Karpas-422 (cell line): ENCODE results near the gene CSNK1G1. TPM values are rescaled to one million over a fixed set of nuclear protein-coding genes. Genes with fewer than 3 reads are reported as not detected.

Source experiments
- DNase-seq: peaks from one replicate; pipeline ENCODE4 v3.0.0-alpha.2; 2015
- H2AFZ ChIP-seq: fragments of 200-600 bp; sonication (generic); 2 replicates; pipeline ENCODE4 v1.6.1; 2014; ENCODE audit warnings: antibody characterized with exemption, low read length, mixed read lengths
- H3K27ac ChIP-seq: fragments of 200-600 bp; sonication (generic); 2 replicates; pipeline ENCODE4 v1.5.1; 2014; ENCODE audit warnings: mild to moderate bottlenecking, low read length, moderate library complexity
- H3K27me3 ChIP-seq: fragments of 200-600 bp; sonication (generic); 2 replicates; pipeline ENCODE4 v1.6.1; 2014; ENCODE audit warnings: low read length, mixed read lengths
- H3K36me3 ChIP-seq: fragments of 200-600 bp; sonication (generic); 2 replicates; pipeline ENCODE4 v1.6.1; 2014; ENCODE audit warnings: low read length, mixed read lengths; ENCODE audit not compliant: insufficient read depth
- H3K4me1 ChIP-seq: fragments of 200-600 bp; sonication (generic); 2 replicates; pipeline ENCODE4 v1.6.1; 2014; ENCODE audit warnings: mild to moderate bottlenecking, low read length, mixed read lengths
- H3K4me2 ChIP-seq: fragments of 200-600 bp; sonication (generic); 2 replicates; pipeline ENCODE4 v1.6.1; 2014; ENCODE audit warnings: low read length, low read depth, mild to moderate bottlenecking; ENCODE audit not compliant: poor library complexity, severe bottlenecking
- H3K4me3 ChIP-seq: fragments of 200-600 bp; sonication (generic); 2 replicates; pipeline ENCODE4 v1.5.1; 2014; ENCODE audit warnings: mild to moderate bottlenecking, antibody characterized with exemption, low read length, mixed read lengths
- H3K79me2 ChIP-seq: fragments of 200-600 bp; sonication (generic); 2 replicates; pipeline ENCODE4 v1.6.1; 2014; ENCODE audit warnings: mild to moderate bottlenecking, low read length, mixed read lengths
- H3K9ac ChIP-seq: fragments of 200-600 bp; sonication (generic); 2 replicates; pipeline ENCODE4 v1.6.0; 2014; ENCODE audit warnings: low read length
- H3K9me2 ChIP-seq: fragments of 200-600 bp; sonication (generic), shearing (Covaris generic); replicated peaks from 2 replicates; pipeline ENCODE4 v1.6.0; 2014; ENCODE audit warnings: mild to moderate bottlenecking, low read length, moderate library complexity; ENCODE audit not compliant: insufficient read depth
- H3K9me3 ChIP-seq: fragments of 300-700, 200-600 bp; sonication (generic); 2 replicates; pipeline ENCODE4 v1.6.1; 2014; ENCODE audit warnings: low read length, mixed read lengths
- H4K20me1 ChIP-seq: fragments of 200-600 bp; sonication (generic); 2 replicates; pipeline ENCODE4 v1.6.1; 2014; ENCODE audit warnings: mild to moderate bottlenecking, antibody characterized with exemption, low read length, low read depth; ENCODE audit not compliant: insufficient read depth
- total RNA-seq: library from RNA; depleted of rRNA; stranded (reverse); fragments of >200 nt; shearing (Covaris generic); gene quantifications from 2 replicates; pipeline ENCODE4 v1.2.3, GENCODE V29; 2014; ENCODE audit warnings: low replicate concordance

CSNK1G1 gene
- total RNA-seq, 1 experiment from 2014 or later, result 37.1 TPM

DNA sequence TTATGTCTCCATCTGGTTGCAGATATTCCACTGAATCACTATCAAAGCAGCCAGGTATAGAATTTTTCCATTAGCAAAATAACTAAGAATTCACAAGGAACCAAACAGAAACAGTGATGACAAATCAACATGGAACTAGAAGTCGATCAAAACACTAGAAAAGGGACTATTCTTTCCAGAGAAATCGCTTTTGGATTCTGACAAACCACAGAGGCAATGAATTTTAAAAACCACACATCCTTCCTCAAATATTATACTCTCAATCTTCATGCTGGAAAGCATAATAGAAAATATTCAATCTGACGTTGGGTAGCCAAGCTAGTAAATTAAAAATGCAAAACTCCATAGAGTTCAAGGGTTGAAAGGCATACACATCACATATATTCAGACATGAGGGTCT, 99.9 kb downstream of the CSNK1G1 start:
- Histone ChIP-seq H3K9me3 (no peaks in the 10 kb centered on the region), H3K4me2 (no peak overlapping the region), H2AFZ (no peak overlapping the region), H3K4me3 (no peak overlapping the region), H3K36me3 (no peaks in the 10 kb centered on the region), H4K20me1 (no peaks in the 10 kb centered on the region), H3K27ac (no peak overlapping the region), H3K79me2 (peaks cover 71% of the 10 kb centered on the region), H3K27me3 (no peaks in the 10 kb centered on the region), H3K9ac (no peak overlapping the region), H3K4me1 (no peaks in the 10 kb centered on the region), H3K9me2 (no peaks in the 10 kb centered on the region)
- no peak for DNase-seq

GRCh38 chr15:64251658-64252057, 104.3 kb downstream of the CSNK1G1 start:
- no peak for DNase-seq
- no peaks in the 10 kb centered on the region for H3K9me2 ChIP-seq
- no peak overlapping the region for H2AFZ ChIP-seq
- no peak overlapping the region for H3K9ac ChIP-seq
- H3K27me3 ChIP-seq, result no peaks in the 10 kb centered on the region
- H3K27ac ChIP-seq, result no peak overlapping the region
- H3K4me1 ChIP-seq, result no peaks in the 10 kb centered on the region
- no peak overlapping the region for H3K4me3 ChIP-seq
- H3K9me3 ChIP-seq, result no peaks in the 10 kb centered on the region
- no peaks in the 10 kb centered on the region for H4K20me1 ChIP-seq
- H3K36me3 ChIP-seq, result no peaks in the 10 kb centered on the region
- no peak overlapping the region for H3K4me2 ChIP-seq
- peaks cover 58% of the 10 kb centered on the region for H3K79me2 ChIP-seq

GRCh38 chr15:64251121-64251520, 104.9 kb downstream of the CSNK1G1 start:
- H3K4me3 ChIP-seq, result no peak overlapping the region

DNA sequence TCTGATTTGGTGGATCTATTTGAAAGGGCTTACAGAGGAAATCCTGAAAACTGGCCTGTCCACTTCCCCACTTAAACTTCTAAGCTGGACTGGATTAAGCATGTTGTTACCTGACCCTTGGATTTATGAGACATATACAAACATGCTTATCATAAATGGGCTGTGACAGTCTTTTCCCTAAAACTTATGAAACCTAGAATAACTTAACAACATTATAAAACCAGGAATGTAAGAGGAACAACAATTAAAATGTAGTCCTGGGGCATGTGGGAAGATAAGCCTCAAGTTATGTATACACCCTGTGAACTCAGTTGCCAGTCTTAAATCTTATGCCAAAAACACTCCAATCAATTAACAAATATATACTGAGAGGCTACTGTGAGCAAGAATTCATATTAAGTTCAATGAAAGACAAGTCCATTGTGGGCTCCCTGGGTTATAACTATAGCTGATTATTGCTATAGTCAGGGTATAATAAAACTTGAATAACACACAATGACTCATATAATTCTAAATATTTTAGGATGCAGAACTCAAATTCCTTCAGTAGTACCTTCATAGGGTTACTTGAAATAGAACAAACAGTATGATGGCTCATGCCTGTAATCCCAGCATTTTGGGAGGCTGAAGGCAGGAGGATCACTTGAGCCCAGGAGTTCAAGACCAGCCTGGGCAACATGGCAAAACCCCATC, 105.9 kb downstream of the CSNK1G1 start:
- Histone ChIP-seq H3K79me2 (peaks cover 59% of the 10 kb centered on the region), H3K9me3 (no peaks in the 10 kb centered on the region), H3K27ac (no peak overlapping the region), H2AFZ (no peak overlapping the region), H3K4me1 (no peaks in the 10 kb centered on the region), H3K4me3 (no peak overlapping the region), H3K27me3 (no peaks in the 10 kb centered on the region), H3K36me3 (peaks cover 7% of the 10 kb centered on the region; the same call in 1 of the 2 replicates), H3K9me2 (no peaks in the 10 kb centered on the region), H4K20me1 (no peaks in the 10 kb centered on the region), H3K9ac (no peak overlapping the region), H3K4me2 (no peak overlapping the region)
- no peak for DNase-seq

More at GRCh38 chr15:64251121-64251520, 104.9 kb downstream of the CSNK1G1 start:
- no peaks in the 10 kb centered on the region for H4K20me1 ChIP-seq
- no peak overlapping the region for H3K27ac ChIP-seq
- no peaks in the 10 kb centered on the region for H3K4me1 ChIP-seq
- no peak for DNase-seq
- peaks cover 58% of the 10 kb centered on the region for H3K79me2 ChIP-seq
- no peak overlapping the region for H2AFZ ChIP-seq
- H3K9me2 ChIP-seq, result no peaks in the 10 kb centered on the region
- H3K9me3 ChIP-seq, result no peaks in the 10 kb centered on the region
- no peaks in the 10 kb centered on the region for H3K36me3 ChIP-seq
- no peaks in the 10 kb centered on the region for H3K27me3 ChIP-seq
- no peak overlapping the region for H3K9ac ChIP-seq
- no peak overlapping the region for H3K4me2 ChIP-seq

DNA sequence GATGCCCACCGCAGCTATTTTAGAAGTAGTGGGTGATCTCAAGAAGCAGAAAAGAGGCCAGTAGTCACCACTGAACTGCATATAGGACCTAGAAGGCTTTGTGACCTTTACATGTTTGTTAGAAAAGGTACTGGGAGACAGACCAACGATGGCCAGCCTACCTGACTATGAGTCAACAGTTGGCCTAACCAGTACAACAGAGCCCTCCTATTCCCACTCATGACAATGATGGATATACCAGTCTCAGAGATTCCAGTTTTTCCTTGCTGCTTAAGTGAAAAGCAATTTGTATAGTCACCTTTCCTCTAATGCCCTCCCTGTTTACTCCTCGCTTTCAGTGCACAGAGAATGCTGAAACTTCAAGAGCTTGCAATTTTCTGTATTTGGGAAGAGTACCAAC, 106.6 kb downstream of the CSNK1G1 start:
- no peak for DNase-seq
- Histone ChIP-seq H3K4me2 (no peak overlapping the region), H3K9me2 (no peaks in the 10 kb centered on the region), H2AFZ (no peak overlapping the region), H3K9ac (no peak overlapping the region), H3K9me3 (no peaks in the 10 kb centered on the region), H4K20me1 (no peaks in the 10 kb centered on the region), H3K36me3 (peaks cover 7% of the 10 kb centered on the region; the same call in 1 of the 2 replicates), H3K4me3 (no peak overlapping the region), H3K79me2 (peaks cover 62% of the 10 kb centered on the region), H3K4me1 (no peaks in the 10 kb centered on the region), H3K27me3 (no peaks in the 10 kb centered on the region), H3K27ac (no peak overlapping the region)

- Histone ChIP-seq H3K9ac (no peak overlapping the region), H3K4me1 (no peaks in the 10 kb centered on the region), H3K27me3 (no peaks in the 10 kb centered on the region), H2AFZ (no peak overlapping the region), H3K79me2 (peaks cover 65% of the 10 kb centered on the region), H3K4me3 (no peak overlapping the region), H3K9me2 (no peaks in the 10 kb centered on the region), H3K9me3 (no peaks in the 10 kb centered on the region), H3K4me2 (no peak overlapping the region), H4K20me1 (no peaks in the 10 kb centered on the region), H3K36me3 (peaks cover 7% of the 10 kb centered on the region; the same call in 1 of the 2 replicates), H3K27ac (no peak overlapping the region)
- DNase-seq, result no peak
Measured at GRCh38 chr15:64247906-64248541, 107.9 kb downstream of the CSNK1G1 start.

DNA sequence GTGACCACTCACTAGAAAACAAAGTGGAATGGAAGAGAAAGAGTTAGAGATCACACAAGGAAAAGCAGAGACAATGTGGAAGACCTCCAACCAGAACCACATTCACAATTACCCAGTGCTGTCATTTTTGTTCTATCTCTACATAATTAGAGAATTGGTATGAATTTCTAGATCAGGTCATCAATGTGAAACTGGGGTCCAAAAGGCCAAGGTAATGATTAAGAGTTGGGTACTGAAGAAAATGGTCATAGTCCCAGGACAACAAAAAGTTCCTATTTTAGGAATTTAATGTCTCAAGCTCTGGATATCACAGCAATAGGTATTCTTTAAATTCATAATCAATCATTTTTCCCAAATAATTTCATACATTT, 108.5 kb downstream of the CSNK1G1 start:
- no peak overlapping the region for H3K9ac ChIP-seq
- no peak overlapping the region for H2AFZ ChIP-seq
- no peak overlapping the region for H3K4me3 ChIP-seq
- H3K27me3 ChIP-seq, result no peaks in the 10 kb centered on the region
- H3K27ac ChIP-seq, result no peak overlapping the region
- DNase-seq, result no peak
- peaks cover 70% of the 10 kb centered on the region for H3K79me2 ChIP-seq
- H4K20me1 ChIP-seq, result no peaks in the 10 kb centered on the region
- H3K4me2 ChIP-seq, result no peak overlapping the region
- H3K9me2 ChIP-seq, result no peaks in the 10 kb centered on the region
- H3K4me1 ChIP-seq, result no peaks in the 10 kb centered on the region
- peaks cover 7% of the 10 kb centered on the region; the same call in 1 of the 2 replicates for H3K36me3 ChIP-seq
- H3K9me3 ChIP-seq, result no peaks in the 10 kb centered on the region

DNA sequence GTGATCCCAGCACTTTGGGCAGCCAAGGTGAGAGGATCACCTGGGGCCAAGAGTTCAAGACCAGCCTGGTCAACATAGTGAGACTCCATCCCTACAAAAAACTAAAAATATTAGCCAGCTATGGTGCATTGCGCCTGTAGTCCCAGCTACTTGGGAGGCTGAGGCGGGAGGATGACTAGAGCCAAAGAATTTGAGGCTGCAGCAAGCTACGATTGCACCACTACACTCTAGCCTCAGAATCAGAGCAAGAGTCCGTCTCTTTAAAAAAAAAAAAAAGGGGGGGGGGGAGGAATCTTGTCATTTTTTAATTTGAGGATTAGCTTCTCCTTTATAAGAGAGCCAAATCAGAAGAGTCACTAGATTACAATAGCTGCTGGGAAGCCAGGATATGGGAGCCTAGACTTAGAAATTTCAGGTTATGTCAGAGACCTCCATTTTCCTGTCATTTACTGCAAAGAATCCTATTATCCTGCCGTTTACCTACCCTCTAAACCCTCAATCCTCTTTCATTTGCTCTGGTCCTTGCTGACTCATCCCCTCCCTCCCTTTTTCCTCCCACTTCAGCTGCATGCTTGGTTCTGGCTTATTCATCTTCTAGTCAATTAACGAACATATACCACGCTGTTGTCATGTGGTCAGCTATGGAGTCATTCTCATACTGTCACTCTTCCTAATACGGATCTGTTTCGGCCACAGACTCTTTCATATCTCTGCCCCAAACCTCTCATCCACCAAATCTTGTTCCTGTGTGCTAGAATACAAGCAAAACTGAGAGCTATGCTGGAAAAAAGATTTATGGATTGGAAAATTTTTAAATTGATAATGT, 109.4 kb downstream of the CSNK1G1 start:
- Histone ChIP-seq H3K79me2 (peaks cover 77% of the 10 kb centered on the region), H3K9me2 (no peaks in the 10 kb centered on the region), H3K4me3 (no peak overlapping the region), H3K9me3 (no peaks in the 10 kb centered on the region), H3K4me1 (no peaks in the 10 kb centered on the region), H4K20me1 (no peaks in the 10 kb centered on the region), H3K9ac (no peak overlapping the region), H2AFZ (no peak overlapping the region), H3K27ac (no peak overlapping the region), H3K36me3 (peaks cover 7% of the 10 kb centered on the region; the same call in 1 of the 2 replicates), H3K27me3 (no peaks in the 10 kb centered on the region), H3K4me2 (no peak overlapping the region)
- no peak for DNase-seq
